Parathyroid adenoma (tissue), 2 donors: Measurements from ENCODE around the gene HBQ1.
"Not testable (repeated sequence)": the region's sequence is repeated elsewhere in the genome, so short reads cannot be mapped to it uniquely, and the experiment has no call there.

Experiments
- H2AFZ ChIP-seq: fragments of 300-600 bp; sonication (generic); one replicate; pipeline ENCODE4 v1.7.0; 2017; ENCODE audit warnings: antibody characterized with exemption, mild to moderate bottlenecking
- H3K27ac ChIP-seq: fragments of 300-600 bp; sonication (generic); one replicate; pipeline ENCODE4 v1.7.0; 2017
- H3K27me3 ChIP-seq: fragments of 300-600 bp; sonication (generic); one replicate; pipeline ENCODE4 v1.7.0; 2017; ENCODE audit warnings: low read length; ENCODE audit not compliant: control insufficient read depth, insufficient read depth
- H3K36me3 ChIP-seq: fragments of 300-600 bp; sonication (generic); one replicate; pipeline ENCODE4 v1.7.0; 2017; ENCODE audit warnings: low read length; ENCODE audit not compliant: control insufficient read depth, insufficient read depth
- H3K4me1 ChIP-seq: fragments of 300-600 bp; sonication (generic); one replicate; pipeline ENCODE4 v1.7.0; 2017; ENCODE audit warnings: control low read depth
- H3K4me2 ChIP-seq: fragments of 300-600 bp; sonication (generic); one replicate; pipeline ENCODE4 v1.7.0; 2017; ENCODE audit warnings: low read length
- H3K4me3 ChIP-seq: fragments of 300-600 bp; sonication (generic); one replicate; pipeline ENCODE4 v1.7.0; 2017; ENCODE audit warnings: low read depth, low read length
- H3K79me2 ChIP-seq: fragments of 300-600 bp; sonication (generic); one replicate; pipeline ENCODE4 v1.7.0; 2017; ENCODE audit warnings: control low read depth
- H3K9ac ChIP-seq: fragments of 300-600 bp; sonication (generic); one replicate; pipeline ENCODE4 v1.7.0; 2017; ENCODE audit warnings: mild to moderate bottlenecking
- H3K9me3 ChIP-seq: fragments of 300-600 bp; sonication (generic); one replicate; pipeline ENCODE4 v1.7.0; 2017; ENCODE audit warnings: low read length; ENCODE audit not compliant: control insufficient read depth
- TF ChIP-seq, protein P1 (sequence below): fragments of 300-600 bp; sonication (generic); IDR thresholded peaks from one replicate; pipeline ENCODE4 v1.7.0; 2017; ENCODE audit warnings: antibody characterized with exemption, mild to moderate bottlenecking
- donor health status: primary hyperparathyroidism.

Gene HBQ1

DNA sequence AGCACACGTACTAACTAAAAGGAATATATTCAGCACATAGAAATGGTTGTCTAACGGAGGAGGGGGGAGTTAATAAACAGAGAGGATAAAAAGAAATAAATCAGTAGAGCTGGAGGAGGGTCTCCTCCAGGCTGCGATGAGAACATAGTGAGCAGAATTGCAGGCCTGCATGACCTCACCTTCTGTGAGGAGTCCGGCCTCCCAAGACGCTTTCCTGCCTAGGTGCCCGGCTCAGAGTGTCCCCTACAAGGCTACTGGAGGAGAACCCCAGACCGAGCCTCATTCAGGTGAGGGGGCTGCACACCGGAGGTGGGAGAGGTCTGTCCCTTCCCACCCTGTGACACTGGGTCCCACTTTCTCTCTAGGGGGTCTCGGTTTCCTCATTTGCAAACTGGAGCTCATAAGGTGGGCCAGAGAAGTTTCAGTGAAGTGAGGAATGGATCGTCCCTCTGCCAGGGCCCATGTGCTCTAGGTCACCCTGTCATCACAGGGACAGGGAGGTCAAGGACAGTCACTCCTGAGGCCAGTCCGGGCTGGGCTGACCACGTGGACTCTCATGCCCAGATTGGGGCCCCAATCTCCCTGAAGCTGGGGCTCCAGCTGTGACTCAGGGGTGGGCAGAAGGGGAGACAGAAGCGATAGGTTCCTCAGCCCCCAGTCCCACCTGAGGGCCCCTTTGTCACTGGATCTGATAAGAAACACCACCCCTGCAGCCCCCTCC is 17.8 kb upstream of the HBQ1 start:
- no peaks in the 10 kb centered on the region for H3K79me2 ChIP-seq
- peaks cover 17% of the 10 kb centered on the region for H3K27me3 ChIP-seq
- no peak overlapping the region for H3K4me3 ChIP-seq
- no peaks in the 10 kb centered on the region for H3K36me3 ChIP-seq
- H3K9me3 ChIP-seq: no peaks in the 10 kb centered on the region
- no peak overlapping the region for H3K9ac ChIP-seq
- TF ChIP-seq, protein P1, sequence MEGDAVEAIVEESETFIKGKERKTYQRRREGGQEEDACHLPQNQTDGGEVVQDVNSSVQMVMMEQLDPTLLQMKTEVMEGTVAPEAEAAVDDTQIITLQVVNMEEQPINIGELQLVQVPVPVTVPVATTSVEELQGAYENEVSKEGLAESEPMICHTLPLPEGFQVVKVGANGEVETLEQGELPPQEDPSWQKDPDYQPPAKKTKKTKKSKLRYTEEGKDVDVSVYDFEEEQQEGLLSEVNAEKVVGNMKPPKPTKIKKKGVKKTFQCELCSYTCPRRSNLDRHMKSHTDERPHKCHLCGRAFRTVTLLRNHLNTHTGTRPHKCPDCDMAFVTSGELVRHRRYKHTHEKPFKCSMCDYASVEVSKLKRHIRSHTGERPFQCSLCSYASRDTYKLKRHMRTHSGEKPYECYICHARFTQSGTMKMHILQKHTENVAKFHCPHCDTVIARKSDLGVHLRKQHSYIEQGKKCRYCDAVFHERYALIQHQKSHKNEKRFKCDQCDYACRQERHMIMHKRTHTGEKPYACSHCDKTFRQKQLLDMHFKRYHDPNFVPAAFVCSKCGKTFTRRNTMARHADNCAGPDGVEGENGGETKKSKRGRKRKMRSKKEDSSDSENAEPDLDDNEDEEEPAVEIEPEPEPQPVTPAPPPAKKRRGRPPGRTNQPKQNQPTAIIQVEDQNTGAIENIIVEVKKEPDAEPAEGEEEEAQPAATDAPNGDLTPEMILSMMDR: no peak
- H3K27ac ChIP-seq: no peak overlapping the region
- H2AFZ ChIP-seq: no peak overlapping the region
- no peak overlapping the region for H3K4me2 ChIP-seq
- peaks cover 7% of the 10 kb centered on the region for H3K4me1 ChIP-seq

DNA sequence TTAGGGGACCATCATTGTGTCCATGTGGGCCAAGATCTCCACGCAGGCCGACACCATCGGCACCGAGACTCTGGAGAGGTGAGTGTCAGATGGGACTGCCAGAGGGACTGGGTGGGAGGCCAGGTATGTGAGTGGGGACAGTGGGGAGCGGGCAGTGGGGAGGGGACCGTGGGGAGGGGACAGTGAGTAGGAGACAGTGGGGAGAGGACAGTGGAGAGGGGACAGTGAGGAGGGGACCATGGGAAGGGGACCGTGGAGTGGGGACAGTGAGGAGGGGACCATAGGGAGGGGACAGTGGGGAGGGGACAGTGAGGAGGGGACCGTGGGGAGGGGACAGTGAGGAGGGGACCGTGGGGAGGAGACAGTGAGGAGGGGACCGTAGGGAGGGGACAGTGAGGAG is 17.1 kb upstream of the HBQ1 start:
- not testable (repeated sequence) for H3K27ac ChIP-seq, H3K79me2 ChIP-seq, H3K4me2 ChIP-seq, H3K4me1 ChIP-seq, H3K9me3 ChIP-seq, H3K36me3 ChIP-seq, H3K4me3 ChIP-seq, H3K9ac ChIP-seq, H2AFZ ChIP-seq
- peaks cover 17% of the 10 kb centered on the region for H3K27me3 ChIP-seq

DNA sequence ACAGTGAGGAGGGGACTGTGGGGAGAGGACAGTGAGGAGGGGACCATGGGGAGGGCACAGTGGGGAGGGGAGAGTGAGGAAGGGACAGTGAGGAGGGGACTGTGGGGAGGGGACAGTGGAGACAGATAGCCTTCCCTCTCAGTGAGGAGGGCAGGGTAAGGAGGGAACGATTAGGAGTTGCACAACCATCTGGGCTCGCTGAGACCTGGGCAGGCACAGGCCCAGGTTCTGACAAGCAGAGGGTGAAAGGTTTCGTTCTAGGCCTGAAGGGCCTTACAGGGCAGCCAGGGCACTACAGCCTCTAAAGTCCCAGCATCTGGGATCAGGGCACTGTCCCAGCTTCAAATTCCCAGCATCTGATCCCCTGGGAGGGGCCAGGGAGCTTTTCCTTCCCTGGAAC is 16.6 kb upstream of the HBQ1 start:
- not testable (repeated sequence) for H3K4me2 ChIP-seq, H3K9ac ChIP-seq
- peaks cover 17% of the 10 kb centered on the region for H3K27me3 ChIP-seq

DNA sequence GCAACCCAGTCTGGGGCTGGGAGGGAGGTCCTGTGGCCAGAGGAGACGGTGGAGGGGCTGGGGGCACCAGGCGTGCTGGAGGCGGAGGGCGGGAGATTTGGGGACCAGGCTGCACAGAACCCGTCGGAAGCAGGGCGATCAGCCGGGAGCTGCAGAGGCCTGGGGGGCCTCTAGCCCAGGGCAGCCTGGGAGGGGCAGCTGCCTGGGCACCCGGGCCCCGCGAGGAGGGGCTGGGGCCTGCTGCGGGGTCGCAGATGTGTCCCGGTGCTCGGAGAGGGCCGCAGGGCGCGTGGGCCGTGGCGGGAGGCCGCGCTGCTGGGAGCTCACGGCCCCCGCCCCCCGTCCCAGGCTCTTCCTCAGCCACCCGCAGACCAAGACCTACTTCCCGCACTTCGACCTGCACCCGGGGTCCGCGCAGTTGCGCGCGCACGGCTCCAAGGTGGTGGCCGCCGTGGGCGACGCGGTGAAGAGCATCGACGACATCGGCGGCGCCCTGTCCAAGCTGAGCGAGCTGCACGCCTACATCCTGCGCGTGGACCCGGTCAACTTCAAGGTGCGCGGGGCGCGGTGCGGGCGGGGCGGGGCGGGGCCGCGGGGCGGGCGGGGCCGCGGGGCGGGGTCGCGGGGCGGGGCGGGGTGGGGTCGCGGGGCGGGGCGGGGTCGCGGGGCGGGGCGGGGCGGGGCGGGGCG is 16.0 kb upstream of the HBQ1 start:
- not testable (repeated sequence) for H3K4me2 ChIP-seq, H3K79me2 ChIP-seq, H3K9me3 ChIP-seq, H2AFZ ChIP-seq, H3K4me3 ChIP-seq, H3K9ac ChIP-seq, H3K27ac ChIP-seq, H3K36me3 ChIP-seq, H3K4me1 ChIP-seq
- peaks cover 17% of the 10 kb centered on the region for H3K27me3 ChIP-seq

More for the DNA sequence above, 16.6 kb upstream of the HBQ1 start:
- H3K36me3 ChIP-seq, H2AFZ ChIP-seq, H3K4me1 ChIP-seq, H3K79me2 ChIP-seq, H3K27ac ChIP-seq, H3K4me3 ChIP-seq, H3K9me3 ChIP-seq: not testable (repeated sequence)

DNA sequence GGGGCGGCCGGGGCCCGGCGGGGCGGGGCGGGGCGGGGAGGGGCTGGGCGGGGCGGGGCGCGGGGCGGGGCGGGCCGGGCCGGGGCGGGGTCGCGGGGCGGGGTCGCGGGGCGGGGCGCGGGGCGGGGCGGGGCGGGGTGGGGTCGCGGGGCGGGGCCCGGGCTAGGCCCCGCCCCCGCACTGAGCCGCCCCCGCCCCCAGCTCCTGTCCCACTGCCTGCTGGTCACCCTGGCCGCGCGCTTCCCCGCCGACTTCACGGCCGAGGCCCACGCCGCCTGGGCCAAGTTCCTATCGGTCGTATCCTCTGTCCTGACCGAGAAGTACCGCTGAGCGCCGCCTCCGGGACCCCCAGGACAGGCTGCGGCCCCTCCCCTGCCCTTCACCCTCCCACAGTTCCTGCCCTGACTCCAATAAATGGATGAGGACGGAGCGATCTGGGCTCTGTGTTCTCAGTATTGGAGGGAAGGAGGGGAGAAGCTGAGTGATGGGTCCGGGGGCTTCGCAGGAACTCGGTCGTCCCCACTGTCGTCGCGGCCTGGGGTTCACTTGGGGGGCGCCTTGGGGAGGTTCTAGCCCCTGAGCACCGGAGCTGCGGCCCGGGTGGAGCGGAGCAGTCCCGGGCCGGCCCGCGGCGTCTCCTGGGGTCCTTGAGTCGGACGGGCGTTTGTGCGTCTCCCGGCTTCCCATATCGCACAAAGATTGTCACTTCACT is 15.3 kb upstream of the HBQ1 start:
- Histone ChIP-seq H3K27ac (no peak overlapping the region), H3K4me3 (no peak overlapping the region), H3K36me3 (no peaks in the 10 kb centered on the region), H3K79me2 (no peaks in the 10 kb centered on the region), H3K4me1 (peaks cover 7% of the 10 kb centered on the region), H3K4me2 (no peak overlapping the region), H2AFZ (no peak overlapping the region), H3K27me3 (peaks cover 17% of the 10 kb centered on the region), H3K9ac (no peak overlapping the region), H3K9me3 (no peaks in the 10 kb centered on the region)
- TF ChIP-seq, protein P1: no peak
